GM19395 (cell line): Measurements from ENCODE around the gene RGS6.

Experiments
- ATAC-seq: cut with Tn5 transposase; IDR thresholded peaks from one replicate; pipeline ENCODE4 v1.9.1; 2021; ENCODE audit warnings: mild to moderate bottlenecking, moderate library complexity; ENCODE audit not compliant: unreplicated experiment

Gene RGS6

GRCh38 chr14:72305561-72305960, 373.3 kb downstream of the RGS6 start:
- no peak for ATAC-seq

- ATAC-seq, result no peak
These were observed 376.8 kb downstream of the RGS6 start for GRCh38 chr14:72308967-72309485.

GRCh38 chr14:72311116-72311515, 378.9 kb downstream of the RGS6 start:
- ATAC-seq, result no peak

DNA sequence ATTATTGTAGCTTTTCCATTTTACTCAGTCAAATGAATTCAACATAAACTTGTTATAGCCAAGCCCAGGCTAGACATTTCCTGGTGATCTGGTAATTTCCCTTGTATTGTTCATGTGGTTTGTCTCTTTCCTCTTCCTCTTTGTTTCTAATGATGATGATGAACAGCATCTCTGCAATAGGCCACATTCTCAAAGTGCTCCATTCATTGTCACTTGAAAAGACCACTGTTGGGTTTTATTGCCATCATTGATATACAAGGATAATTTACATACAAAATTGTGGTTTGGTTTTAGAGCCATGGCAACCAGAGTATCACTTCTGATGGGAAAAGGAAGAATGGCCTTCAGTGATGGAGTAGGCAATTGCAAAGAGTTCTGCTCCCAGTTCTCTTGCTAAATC, 379.3 kb downstream of the RGS6 start:
- ATAC-seq, result no peak

DNA sequence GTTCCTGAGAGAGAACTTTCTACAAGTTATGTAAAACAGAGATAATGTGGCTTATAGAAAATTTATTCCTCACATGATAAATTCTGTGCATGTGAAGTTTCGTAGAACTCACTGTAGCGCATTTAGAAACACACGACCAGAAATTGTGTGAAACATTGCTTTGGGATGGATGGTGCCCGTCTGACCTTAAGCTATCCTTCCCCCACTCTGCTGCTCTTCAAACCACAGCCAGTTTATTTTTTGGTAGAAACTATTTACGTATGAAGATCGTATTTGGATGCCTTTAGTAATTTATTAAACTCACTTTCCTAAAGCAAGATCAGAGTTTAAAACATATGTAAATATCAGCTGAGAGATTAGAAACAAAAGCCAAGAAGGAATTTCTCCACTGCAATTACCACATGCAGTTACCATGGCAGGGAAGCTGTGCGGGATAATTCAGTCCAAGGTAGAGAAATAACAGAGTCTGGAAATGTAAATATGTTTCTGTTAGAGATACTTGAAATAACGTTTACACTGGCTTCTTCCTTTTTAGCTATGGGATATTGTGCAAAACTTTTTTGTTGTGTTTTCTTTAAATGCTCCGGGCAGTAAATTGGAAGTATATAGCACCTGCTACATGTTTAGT, 382.7 kb downstream of the RGS6 start:
- no peak for ATAC-seq

GRCh38 chr14:72315714-72316113, 383.5 kb downstream of the RGS6 start:
- no peak for ATAC-seq

DNA sequence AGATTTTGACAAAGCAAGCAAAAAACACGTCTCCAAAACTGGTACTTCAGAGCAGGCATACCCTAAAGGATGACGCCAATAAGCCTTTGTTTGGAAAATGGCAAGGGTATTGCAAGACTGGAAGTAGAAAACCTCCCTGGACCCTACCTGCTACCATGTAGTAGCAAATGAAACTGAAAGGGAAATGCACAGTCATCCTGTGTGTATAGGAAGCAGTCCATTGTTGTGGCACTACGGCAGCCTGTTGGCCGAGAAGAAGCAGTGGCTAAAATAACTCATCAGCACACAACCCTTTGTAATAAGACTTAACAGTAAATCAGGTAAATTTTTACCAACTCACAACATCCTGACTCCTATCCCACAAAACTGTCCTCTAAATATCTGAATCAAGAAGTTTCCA, 386.4 kb downstream of the RGS6 start:
- ATAC-seq, result no peak

DNA sequence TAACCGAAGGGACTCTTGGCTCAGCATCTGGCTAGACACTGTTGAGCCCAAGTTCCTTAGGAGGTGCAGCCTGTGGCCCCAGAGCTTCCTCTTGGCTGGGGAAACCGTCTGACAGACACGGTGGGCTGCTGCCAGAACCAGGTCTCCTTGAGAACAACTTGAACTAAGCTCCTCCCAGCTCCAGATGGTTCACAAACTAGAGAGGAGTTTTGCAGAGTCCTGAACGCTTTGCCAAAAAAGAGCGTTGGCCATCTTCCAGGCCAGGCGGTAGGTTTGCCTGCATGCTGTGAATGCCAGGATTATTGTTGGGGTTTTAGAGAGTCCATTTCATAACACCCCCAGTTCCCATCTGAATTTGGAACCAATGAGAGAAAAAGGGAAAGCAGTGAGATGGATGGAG, 399.8 kb downstream of the RGS6 start:
- ATAC-seq, result no peak

GRCh38 chr14:72332871-72333270, 400.6 kb downstream of the RGS6 start:
- no peak for ATAC-seq

DNA sequence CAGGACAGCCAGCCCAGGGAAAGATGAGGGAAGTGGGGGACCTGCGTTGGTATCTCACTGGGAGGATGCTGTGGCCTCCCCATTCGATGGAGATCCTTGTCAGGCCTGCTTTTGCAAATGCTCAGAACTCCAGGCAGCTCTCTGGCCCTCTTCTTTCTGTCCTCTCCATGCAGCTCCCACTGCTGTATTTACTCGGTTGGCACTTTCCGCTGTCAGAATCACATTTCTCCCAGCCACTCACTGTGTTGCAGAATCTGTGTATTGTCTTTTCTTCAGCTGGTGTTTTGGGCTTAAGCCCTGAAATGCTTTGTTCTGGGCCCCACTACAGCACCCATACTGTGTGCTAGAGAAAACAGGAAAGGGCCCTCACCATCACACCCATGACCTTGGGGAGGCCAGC, 401.1 kb downstream of the RGS6 start:
- no peak for ATAC-seq

GRCh38 chr14:72336311-72336980, 404.2 kb downstream of the RGS6 start:
- no peak for ATAC-seq

- ATAC-seq, result no peak
These were observed 409.0 kb downstream of the RGS6 start for GRCh38 chr14:72341237-72341636.

DNA sequence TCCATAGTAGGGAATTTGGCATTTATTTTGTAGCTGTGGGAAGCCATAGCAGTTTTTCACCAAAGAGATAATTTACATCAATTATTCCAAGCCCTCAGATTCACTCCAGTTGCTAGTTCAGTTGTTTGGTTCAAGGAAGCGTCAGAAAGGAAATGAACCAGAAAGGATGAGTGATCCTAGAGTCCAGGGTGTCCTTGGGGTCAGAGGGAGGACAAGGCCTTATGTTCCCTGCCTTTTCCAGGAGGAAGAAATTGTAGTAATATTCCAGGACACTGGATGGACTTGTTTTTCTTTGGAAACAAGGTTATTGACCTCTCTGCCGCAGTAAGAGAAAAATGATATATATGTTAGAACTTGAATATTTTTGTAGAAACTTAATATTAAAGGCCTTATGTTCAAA, 409.5 kb downstream of the RGS6 start:
- ATAC-seq, result no peak

- no peak for ATAC-seq
These were observed 414.9 kb downstream of the RGS6 start for GRCh38 chr14:72347118-72347517.

GRCh38 chr14:72350215-72350614, 418.0 kb downstream of the RGS6 start:
- ATAC-seq, result no peak

- no peak for ATAC-seq
These were observed 419.8 kb downstream of the RGS6 start for GRCh38 chr14:72352012-72352411.

- no peak for ATAC-seq
These were observed 434.4 kb downstream of the RGS6 start for GRCh38 chr14:72366619-72367018.

- ATAC-seq, result no peak
These were observed 436.9 kb downstream of the RGS6 start for GRCh38 chr14:72369106-72369505.

- ATAC-seq, result no peak
These were observed 444.8 kb downstream of the RGS6 start for GRCh38 chr14:72377016-72377415.

- no peak for ATAC-seq
These were observed 448.2 kb downstream of the RGS6 start for GRCh38 chr14:72380456-72380855.

GRCh38 chr14:72383865-72384264, 451.6 kb downstream of the RGS6 start:
- ATAC-seq, result no peak

GRCh38 chr14:72387726-72388125, 455.5 kb downstream of the RGS6 start:
- ATAC-seq, result no peak

- no peak for ATAC-seq
These were observed 457.0 kb downstream of the RGS6 start for GRCh38 chr14:72389200-72389599.
